IMR-90 (cell line): Measurements from ENCODE around the gene USP4.

Experiments
- BHLHE40 ChIP-seq: fragments of 150-350 bp; IDR thresholded peaks from 2 replicates; pipeline ENCODE4 v1.6.1; 2016; ENCODE audit warnings: mild to moderate bottlenecking, low read depth, low read length
- CEBPB ChIP-seq: IDR thresholded peaks from 2 replicates; pipeline ENCODE4 v1.6.1; 2012; ENCODE audit warnings: low read depth, low read length, improper control_type of control experiment
- CHD1 ChIP-seq: IDR thresholded peaks from 2 replicates; pipeline ENCODE4 v1.6.1; 2012; ENCODE audit warnings: low read depth, low read length, improper control_type of control experiment
- MAZ ChIP-seq: IDR thresholded peaks from 2 replicates; pipeline ENCODE4 v1.6.1; 2012; ENCODE audit warnings: low read depth, mild to moderate bottlenecking, low read length, improper control_type of control experiment, moderate library complexity, borderline replicate concordance
- NFE2L2 ChIP-seq: fragments of 150-350 bp; IDR thresholded peaks from 2 replicates; pipeline ENCODE4 v1.6.1; 2016; ENCODE audit warnings: low read depth, mild to moderate bottlenecking, low read length
- POLR2A ChIP-seq: IDR thresholded peaks from 2 replicates; pipeline ENCODE4 v1.6.1; 2012; ENCODE audit warnings: mild to moderate bottlenecking, low read depth, low read length
- RAD21 ChIP-seq: IDR thresholded peaks from 2 replicates; pipeline ENCODE4 v1.6.1; 2012; ENCODE audit warnings: low read length, improper control_type of control experiment
- RFX5 ChIP-seq: IDR thresholded peaks from 2 replicates; pipeline ENCODE4 v1.8.0; 2012; ENCODE audit warnings: low read depth, mild to moderate bottlenecking, low read length, moderate library complexity
- SMC3 ChIP-seq: fragments of 150-350 bp; IDR thresholded peaks from 2 replicates; pipeline ENCODE4 v1.6.1; 2016; ENCODE audit warnings: low read depth, mild to moderate bottlenecking, antibody characterized with exemption, low read length, moderate library complexity
- TF ChIP-seq, protein P1 (sequence below): conservative IDR thresholded peaks from 2 replicates; pipeline ENCODE4 v1.5.1; 2012; ENCODE audit warnings: mild to moderate bottlenecking, low read depth, low read length, improper control_type of control experiment

DNA sequence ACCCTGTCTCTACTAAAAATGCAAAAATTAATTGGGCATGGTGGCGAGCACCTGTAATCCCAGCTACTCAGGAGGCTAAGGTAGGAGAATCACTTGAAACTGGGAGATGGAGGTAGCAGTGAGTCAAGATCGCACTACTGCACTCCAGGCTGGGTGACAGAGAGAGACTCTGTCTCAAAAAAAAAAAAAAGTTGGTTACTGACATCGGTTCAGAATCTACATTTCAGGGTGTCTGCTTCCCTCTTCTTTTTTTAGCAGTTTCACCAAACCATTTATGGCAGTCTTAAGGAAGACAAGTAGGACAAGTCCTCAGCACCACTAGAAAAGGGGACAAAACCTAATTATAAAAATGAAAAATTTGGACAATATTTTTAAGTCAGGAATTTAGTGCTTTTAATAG lies 3.3 kb upstream of the USP4 start:
- TF ChIP-seq, protein P1, sequence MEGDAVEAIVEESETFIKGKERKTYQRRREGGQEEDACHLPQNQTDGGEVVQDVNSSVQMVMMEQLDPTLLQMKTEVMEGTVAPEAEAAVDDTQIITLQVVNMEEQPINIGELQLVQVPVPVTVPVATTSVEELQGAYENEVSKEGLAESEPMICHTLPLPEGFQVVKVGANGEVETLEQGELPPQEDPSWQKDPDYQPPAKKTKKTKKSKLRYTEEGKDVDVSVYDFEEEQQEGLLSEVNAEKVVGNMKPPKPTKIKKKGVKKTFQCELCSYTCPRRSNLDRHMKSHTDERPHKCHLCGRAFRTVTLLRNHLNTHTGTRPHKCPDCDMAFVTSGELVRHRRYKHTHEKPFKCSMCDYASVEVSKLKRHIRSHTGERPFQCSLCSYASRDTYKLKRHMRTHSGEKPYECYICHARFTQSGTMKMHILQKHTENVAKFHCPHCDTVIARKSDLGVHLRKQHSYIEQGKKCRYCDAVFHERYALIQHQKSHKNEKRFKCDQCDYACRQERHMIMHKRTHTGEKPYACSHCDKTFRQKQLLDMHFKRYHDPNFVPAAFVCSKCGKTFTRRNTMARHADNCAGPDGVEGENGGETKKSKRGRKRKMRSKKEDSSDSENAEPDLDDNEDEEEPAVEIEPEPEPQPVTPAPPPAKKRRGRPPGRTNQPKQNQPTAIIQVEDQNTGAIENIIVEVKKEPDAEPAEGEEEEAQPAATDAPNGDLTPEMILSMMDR, result no peak
- TF ChIP-seq BHLHE40, result no peak
- no peak for TF ChIP-seq NFE2L2
- TF ChIP-seq RAD21, result no peak
- no peak for TF ChIP-seq CEBPB
- TF ChIP-seq POLR2A, result no peak
- no peak for TF ChIP-seq SMC3
- TF ChIP-seq CHD1, result no peak
- TF ChIP-seq MAZ, result no peak
- no peak for TF ChIP-seq RFX5
